A673 (cell line): ENCODE results near the gene STAMBPL1.

Source experiments
- EZH2 ChIP-seq: fragments of 200-600 bp; sonication (generic); IDR thresholded peaks from 2 replicates; pipeline ENCODE4 v1.6.1; 2017; ENCODE audit warnings: borderline replicate concordance, low read depth, mild to moderate bottlenecking, mixed read lengths, antibody characterized with exemption, low read length; ENCODE audit not compliant: poor library complexity, severe bottlenecking
- TF ChIP-seq, protein P1 (sequence below): fragments of 300-800, 200-600 bp; sonication (generic); conservative IDR thresholded peaks from 2 replicates; pipeline ENCODE4 v1.5.1; 2017; ENCODE audit warnings: low read depth, mild to moderate bottlenecking, antibody characterized with exemption, low read length, moderate library complexity, mixed read lengths

DNA sequence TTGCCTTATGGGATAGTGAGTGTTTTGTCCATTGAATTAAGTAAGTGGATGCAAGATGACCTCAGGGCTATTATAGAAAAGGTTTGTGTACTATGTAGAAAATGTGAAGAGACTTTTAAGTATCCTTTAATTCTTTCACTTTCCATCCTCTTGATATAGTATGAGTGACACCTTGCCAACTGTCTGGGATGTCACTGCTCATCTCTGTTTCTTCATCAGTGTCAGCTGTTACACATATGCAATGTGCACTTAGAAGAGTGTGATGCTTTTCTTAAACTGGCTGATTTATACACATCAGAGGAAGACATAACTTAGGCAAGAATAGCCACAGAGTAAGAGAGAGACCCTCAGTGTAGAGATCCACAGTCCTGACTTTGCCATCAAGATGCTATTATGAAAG is 81.2 kb downstream of the STAMBPL1 start:
- TF ChIP-seq, protein P1, sequence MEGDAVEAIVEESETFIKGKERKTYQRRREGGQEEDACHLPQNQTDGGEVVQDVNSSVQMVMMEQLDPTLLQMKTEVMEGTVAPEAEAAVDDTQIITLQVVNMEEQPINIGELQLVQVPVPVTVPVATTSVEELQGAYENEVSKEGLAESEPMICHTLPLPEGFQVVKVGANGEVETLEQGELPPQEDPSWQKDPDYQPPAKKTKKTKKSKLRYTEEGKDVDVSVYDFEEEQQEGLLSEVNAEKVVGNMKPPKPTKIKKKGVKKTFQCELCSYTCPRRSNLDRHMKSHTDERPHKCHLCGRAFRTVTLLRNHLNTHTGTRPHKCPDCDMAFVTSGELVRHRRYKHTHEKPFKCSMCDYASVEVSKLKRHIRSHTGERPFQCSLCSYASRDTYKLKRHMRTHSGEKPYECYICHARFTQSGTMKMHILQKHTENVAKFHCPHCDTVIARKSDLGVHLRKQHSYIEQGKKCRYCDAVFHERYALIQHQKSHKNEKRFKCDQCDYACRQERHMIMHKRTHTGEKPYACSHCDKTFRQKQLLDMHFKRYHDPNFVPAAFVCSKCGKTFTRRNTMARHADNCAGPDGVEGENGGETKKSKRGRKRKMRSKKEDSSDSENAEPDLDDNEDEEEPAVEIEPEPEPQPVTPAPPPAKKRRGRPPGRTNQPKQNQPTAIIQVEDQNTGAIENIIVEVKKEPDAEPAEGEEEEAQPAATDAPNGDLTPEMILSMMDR, result no peak
- TF ChIP-seq EZH2, result no peak
